Activated naive CD8-positive, alpha-beta T cell treated with anti-CD3 and anti-CD28 coated beads, Interleukin-2, amount 50 U/mL, for 16 hours (primary cell): ENCODE data around the gene RNF220.
"Not testable (repeated sequence)": the region's sequence is repeated elsewhere in the genome, so short reads cannot be mapped to it uniquely, and the experiment has no call there.

Source experiments
- DNase-seq: peaks from one replicate; pipeline ENCODE4 v3.0.0-alpha.2; 2020; ENCODE audit warnings: low read depth, low spot score

RNF220 gene

GRCh38 chr1:44676484-44677200 is 271.6 kb downstream of the RNF220 start:
- no peak for DNase-seq

DNA sequence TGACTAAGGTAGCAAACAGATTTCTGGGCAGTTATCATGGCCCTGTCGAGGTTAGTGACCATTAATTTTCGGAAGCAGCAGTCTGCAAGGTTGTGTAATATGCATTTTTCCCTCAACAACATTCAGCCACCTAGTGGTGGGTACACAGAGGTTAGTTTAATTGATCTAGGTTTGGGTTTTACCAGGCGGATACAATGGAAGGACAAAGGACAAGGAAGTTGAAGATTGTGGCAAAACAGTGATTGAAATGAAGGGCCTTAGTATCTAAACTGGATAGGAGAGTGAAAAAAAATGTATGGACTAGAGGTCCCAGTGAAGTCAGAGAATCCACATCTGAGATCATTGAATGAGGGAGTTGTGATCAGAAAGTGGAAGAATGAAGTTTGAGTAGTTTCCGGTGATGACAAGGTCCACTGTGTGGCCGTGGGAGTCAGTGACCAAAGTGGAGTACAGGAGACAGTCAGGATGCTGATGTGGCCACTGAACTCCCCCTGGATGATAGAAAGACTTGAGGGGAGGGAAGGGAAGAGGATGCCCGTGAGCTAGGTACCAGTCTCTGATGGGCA is 272.2 kb downstream of the RNF220 start:
- DNase-seq = no peak

GRCh38 chr1:44678120-44678519 is 273.1 kb downstream of the RNF220 start:
- no peak for DNase-seq

DNA sequence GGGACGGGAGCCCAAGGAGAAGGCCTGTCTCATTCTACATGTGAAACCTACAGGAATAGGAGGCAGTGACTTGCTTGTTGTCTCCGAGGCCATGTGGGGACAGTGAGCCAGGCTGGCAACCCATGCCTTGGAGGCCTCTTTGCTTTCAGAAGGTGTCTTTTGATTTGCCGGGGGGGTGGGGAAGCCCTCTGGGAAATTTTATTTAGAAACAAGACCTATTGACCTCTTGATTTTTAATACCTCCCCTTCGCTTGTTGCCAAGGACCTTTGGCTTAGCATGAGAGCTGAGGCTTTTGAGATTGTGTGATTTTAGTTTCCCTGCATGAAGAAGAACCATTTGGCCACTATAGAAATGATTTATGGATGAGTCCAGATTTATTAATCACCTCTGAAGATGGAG is 273.6 kb downstream of the RNF220 start:
- no peak for DNase-seq

GRCh38 chr1:44679468-44679867 is 274.4 kb downstream of the RNF220 start:
- no peak for DNase-seq

GRCh38 chr1:44681905-44682882 is 277.1 kb downstream of the RNF220 start:
- no peak for DNase-seq

DNA sequence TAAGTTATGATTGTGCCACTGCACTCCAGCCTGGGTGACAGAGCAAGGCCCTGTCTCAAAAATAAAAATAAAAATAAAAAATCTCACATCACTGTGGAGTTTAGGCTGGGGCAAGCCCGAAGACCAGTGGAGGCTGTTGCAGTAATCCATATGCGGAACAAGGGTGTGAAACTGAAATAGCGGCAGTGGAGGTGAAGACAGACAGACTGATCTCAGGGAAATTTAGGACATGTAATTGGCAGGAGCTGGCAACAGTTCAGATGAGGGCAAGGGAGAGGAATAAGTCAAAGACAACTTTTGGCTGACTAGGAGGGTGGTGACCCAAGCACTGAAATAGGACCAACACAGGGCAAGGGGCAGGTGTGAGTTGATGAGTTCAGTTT is 277.8 kb downstream of the RNF220 start:
- no peak for DNase-seq

GRCh38 chr1:44684525-44684924 is 279.5 kb downstream of the RNF220 start:
- DNase-seq = no peak

DNA sequence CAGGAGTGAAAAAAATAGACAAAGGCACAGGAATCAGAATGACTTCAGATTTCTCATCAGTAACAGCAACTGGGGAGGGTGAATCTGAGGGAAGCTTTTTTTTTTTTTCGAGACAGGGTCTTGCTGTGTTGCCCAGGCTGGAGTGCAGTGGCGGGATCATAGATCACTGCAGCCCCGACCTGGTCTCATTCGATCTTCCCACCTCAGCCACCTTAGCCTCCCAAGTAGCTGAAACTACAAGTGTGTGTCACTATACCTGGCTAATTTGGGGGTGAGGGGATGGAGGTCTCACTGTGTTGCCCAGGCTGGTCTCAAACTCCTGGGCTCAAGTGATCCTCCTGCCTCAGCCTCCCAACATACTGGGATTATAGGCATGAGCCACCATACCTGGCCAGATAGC is 280.2 kb downstream of the RNF220 start:
- DNase-seq = no peak

DNA sequence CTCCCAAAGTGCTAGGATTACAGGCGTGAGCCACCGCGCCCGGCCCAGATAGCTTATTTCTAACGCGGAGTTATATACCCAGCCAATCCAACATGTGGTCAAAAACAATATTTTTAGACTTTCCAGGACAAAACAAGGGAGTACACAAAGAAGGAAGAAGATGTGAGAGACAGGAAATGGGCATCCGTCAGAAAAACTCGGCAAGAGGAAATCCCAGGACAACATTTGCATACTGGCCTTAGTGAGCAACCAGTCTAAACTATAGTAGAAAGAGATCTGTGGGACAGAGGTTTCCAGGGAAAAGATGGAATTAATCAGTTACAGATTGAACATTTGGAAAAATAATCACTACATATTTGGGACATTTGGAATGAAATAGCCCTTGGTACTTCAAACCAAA is 280.8 kb downstream of the RNF220 start:
- DNase-seq = no peak

GRCh38 chr1:44688760-44689446 is 283.8 kb downstream of the RNF220 start:
- no peak for DNase-seq

- DNase-seq = no peak
Observed at GRCh38 chr1:44689447-44689765, 284.4 kb downstream of the RNF220 start.

DNA sequence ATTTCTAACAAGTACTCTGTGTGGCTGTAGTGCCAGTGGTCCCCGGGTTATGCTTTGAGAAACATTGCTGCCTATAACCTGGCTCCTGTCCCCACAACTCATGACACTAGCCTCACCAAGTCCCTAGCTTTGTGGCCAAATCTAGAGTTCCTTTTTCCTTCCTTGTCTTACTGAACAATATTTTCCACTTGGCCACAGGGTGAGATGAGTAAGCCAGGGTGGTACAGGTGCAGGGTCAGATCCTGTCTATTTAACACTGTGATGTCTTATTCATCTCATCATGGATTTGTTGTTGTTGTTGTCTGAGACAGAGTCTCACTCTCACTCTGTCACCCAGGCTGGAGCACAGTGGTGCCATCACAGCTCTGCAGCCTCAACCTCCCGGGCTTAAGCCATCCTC is 288.1 kb downstream of the RNF220 start:
- no peak for DNase-seq

DNA sequence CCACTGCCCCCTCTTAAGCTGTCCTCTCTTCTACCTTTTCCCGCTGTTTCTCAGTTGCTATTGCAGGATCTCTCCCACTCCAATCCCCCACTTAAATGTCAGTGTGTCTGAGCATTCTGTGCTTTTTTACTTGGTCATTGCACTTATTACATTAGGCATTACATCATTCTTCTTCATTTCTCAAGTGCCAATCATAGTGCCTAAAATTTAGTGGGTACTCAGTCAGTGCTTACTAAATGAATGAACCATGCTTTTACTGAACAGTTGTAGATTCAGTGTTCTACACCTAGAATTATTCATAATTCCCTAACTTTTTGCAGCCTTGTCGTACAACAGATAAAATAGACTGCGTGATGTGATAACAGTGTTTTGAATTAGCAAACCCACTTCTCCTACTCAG is 288.8 kb downstream of the RNF220 start:
- DNase-seq = no peak

DNA sequence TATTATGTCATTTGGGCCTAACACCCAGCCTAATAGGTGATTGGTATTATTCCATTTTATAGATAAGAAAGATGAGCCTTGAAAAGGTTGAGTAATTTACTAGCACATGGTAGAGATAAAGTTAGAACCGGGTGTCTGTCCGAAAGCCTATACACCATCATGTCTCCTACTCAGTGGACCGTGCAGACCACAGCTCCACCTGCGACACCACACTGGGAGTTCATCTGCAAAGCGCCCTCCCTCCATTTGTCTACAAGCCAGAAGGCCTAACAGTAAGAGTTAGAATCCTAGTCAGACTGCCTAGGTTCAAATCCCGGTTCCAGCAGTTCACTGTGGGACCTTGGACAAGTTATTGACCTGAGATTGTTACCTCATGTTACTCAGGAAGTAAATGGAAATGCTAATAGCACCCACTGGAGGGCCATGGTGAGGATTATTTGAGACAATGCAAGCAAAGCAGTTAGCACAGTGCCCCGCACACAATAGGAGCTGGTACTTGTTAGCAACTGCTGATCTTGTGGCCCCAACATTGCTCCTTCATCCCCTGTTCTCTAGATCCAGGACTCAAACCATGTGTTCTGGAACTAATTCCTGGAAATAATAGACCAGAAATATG is 289.9 kb downstream of the RNF220 start:
- no peak for DNase-seq

GRCh38 chr1:44695671-44696070 is 290.6 kb downstream of the RNF220 start:
- DNase-seq = no peak

GRCh38 chr1:44696101-44696500 is 291.0 kb downstream of the RNF220 start:
- DNase-seq = no peak

DNA sequence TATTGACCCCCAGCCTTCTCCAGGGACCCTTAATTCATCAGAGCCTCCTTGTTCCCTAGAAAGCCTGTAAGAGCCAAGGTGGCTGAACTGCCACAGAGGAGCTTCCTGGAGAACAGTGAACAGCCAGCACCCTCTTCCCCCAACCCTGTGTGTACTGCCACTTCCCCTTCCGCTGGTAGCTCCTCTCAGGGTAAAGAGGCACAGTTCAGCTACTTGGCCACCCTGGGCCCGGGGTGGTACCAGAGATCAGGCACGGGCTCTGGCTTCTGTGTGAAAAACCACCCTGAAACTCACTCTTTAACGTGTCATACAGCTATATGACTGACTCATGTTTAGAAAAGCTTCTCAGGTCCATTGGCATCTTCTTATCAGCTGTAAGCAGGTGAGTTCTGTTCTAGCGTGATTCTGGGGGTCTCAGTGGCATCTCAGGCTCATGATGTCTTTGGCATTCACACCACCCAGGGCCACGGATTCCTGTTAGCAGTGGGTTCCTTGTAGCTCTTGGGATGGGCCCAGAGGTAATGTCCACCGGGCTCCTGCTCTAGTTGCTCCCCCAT is 291.8 kb downstream of the RNF220 start:
- no peak for DNase-seq

GRCh38 chr1:44698138-44698537 is 293.1 kb downstream of the RNF220 start:
- no peak for DNase-seq

DNA sequence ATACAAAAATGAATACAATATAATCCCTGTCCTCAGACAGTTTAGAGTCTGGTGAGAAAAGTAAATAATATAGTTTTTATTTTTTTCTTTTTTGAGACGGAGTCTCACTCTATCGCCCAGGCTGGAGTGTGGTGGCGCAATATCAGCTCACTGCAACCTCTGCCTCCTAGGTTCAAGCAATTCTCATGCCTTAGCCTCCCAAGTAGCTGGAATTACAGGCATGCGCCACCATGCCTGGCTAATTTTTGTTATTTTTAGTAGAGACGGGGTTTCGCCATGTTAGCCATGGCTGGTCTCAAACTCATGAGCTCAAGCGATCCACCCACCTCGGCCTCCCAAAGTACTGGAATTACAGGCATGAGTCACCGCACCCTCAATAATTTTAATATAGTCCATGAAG is 294.3 kb downstream of the RNF220 start:
- not testable (repeated sequence) for DNase-seq

DNA sequence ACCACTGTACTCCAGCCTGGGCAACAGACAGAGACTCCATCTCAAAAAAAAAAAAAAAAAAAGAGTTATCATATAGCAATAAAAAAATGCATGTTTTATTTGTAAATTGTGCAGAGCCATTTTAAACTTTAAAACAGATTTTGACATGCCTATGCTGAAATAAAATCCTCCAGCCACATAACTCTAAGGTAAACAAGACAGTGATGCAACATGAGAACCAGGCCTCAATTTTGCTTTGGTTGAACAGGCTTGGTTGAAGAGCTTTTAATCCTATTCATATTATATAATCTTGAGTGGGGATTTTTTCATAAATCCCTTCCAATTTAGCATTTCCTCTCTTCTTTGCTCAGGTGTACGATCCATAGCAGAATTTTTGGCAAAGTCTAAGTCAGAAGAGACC is 295.5 kb downstream of the RNF220 start:
- no peak for DNase-seq
